NCI-H2081 treated with DMSO at 0.1 percent for 48 hours (cell line): ENCODE data around the gene DUSP7.

Source experiments
- DNase-seq: peaks from one replicate; lab custom pipeline; 2025; lab: John Stamatoyannopoulos, UW

The DUSP7 gene, protein sequence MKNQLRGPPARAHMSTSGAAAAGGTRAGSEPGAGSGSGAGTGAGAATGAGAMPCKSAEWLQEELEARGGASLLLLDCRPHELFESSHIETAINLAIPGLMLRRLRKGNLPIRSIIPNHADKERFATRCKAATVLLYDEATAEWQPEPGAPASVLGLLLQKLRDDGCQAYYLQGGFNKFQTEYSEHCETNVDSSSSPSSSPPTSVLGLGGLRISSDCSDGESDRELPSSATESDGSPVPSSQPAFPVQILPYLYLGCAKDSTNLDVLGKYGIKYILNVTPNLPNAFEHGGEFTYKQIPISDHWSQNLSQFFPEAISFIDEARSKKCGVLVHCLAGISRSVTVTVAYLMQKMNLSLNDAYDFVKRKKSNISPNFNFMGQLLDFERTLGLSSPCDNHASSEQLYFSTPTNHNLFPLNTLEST

DNA sequence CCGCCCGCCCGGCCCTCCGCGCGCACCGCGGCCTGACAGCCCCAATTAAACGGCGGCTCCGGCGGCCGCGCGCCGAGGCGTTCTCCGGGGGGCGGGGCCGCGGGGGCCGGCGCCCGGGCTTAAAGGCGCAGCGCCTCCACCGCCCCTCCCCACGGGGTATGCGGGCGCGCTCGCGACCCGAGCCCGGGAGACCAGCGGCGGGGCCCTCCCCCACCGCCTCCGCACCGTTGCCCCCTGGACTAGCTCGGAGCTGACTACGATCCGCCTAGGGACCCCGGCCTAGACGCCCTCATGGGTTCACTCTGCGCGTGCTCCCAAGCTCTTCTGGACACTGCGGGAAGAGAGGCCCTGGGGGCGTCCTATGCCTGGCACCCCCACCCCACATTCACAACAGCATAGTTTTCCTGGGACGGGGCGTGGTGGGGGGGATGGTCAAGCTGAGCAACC, at the start of gene DUSP7:
Gene DUSP7 (minus strand): TSS at position 51 of the 447 bp plus-strand sequence. CDS start 205 bp downstream, outside the sequence.
- DNase-seq, result no peak

DNA sequence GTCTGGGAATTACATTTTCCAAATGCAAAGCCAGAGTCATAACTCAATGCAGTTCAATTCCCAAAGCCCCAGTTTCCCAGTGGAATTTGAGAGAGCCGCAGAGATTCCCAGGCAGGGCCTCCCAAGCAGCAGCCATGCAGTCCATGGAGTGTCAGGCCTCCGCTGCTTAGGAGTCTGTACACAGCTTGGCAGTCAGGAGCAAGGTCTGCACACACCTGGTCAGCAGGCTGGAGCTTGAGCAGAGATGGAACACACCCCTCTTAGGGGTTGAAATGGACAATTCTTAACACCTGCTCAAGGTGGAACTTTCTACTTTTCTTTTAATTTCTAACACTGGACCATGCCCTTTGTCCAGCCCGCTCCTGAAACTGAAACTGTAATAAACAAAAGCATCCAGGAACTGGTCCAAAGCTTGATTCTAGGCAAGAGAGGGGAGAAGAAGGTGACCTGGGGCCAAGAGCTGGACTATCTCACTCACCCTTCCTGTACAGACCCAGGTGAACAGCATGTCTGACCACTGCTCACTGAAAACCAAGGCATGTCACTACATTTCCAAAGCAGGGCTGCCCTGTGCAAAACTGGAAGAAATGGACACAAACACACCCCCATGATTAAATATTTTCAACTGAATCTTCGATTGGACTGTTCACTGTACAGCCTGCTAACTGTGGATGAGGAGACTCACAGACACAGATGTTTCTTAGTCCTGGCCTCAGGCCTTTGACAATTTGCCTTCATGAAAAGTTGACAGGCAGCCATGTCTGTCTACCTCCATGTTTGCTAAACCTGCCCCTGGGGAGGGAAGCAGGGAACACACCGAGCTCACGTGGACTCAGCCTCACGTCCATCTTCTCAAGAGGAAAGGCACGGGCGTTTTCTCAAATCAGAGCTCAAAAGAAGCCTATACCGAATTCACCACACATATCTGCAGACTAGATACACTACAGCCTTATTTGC, 48.6 kb upstream of the DUSP7 start:
- DNase-seq, result no peak

GRCh38 chr3:52102934-52103333, 46.6 kb upstream of the DUSP7 start:
- DNase-seq, result no peak

DNA sequence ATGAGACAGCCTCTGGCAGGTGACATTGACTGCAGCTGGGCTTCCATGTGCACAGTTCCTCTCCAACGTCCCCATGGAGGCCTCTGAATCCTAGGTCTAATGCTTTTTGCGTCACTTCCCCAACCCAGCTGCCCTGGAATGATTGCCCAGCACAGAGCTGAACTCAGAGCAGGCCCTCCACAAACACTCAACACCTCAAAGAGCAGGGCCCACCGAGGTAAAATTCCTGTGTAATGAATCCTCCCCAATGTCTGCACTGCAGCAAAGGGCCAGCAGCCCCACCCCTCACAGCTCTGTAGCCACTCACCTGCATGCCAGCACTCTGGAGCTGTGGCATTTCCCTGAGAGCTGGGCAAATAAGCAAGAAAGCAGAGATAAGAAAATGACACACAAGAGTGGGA, 42.6 kb upstream of the DUSP7 start:
- no peak for DNase-seq

- no peak for DNase-seq
Observed at GRCh38 chr3:52097851-52098507, 41.6 kb upstream of the DUSP7 start.

- DNase-seq, result no peak
Observed at GRCh38 chr3:52095990-52096775, 39.8 kb upstream of the DUSP7 start.

- DNase-seq, result no peak
Observed at GRCh38 chr3:52094571-52095485, 38.5 kb upstream of the DUSP7 start.

GRCh38 chr3:52093756-52094545, 37.6 kb upstream of the DUSP7 start:
- DNase-seq, result no peak

GRCh38 chr3:52092891-52093290, 36.5 kb upstream of the DUSP7 start:
- DNase-seq, result no peak

- DNase-seq, result no peak
Observed at GRCh38 chr3:52092271-52092660, 35.9 kb upstream of the DUSP7 start.

- DNase-seq, result no peak
Observed at GRCh38 chr3:52091586-52092270, 35.4 kb upstream of the DUSP7 start.

GRCh38 chr3:52090933-52091468, 34.6 kb upstream of the DUSP7 start:
- DNase-seq, result no peak

DNA sequence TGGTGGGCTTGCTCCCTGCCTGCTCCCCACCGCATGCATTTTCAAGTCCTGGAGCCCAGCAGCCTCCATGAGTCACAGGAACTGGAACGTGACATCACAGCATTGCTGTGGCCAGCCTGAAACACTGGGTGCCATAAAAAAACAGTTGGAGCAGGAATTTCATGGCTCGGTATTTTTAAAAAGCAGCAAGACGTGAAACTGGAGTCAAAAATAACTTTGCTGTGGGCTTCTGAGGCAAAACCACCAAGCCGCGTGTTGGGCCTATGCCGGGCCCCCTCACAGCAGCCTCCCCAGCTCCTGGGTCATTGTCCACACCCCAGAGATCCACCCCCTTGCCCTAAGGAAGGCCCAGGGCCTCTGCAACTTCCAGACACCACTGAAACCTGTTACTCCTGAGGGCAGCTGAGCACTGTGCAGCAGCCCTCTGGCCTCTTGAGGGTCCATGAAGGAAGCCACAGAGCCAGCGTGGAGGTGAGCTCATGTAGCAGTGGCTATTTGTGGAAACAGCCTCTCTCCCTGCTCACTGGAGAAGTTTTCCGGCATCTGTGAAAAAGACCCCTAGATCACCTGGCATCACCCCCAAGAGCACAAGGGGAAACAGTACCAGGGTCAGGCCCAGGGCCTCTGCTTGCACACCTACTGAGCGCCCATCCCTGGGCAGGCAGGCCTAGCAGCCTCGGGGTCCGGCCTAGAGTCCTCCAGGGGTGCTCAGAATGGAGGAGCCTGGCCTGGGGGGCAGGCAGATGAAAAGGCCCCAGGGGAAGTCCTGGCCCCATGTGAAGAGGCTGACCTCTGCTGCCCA, 34.0 kb upstream of the DUSP7 start:
- DNase-seq, result no peak

- no peak for DNase-seq
Observed at GRCh38 chr3:52089691-52090090, 33.3 kb upstream of the DUSP7 start.

- no peak for DNase-seq
Observed at GRCh38 chr3:52088445-52089367, 32.3 kb upstream of the DUSP7 start.

GRCh38 chr3:52087731-52088130, 31.4 kb upstream of the DUSP7 start:
- DNase-seq, result no peak
